ENCODE data around the gene PEDS1. TPM values are rescaled to one million over a fixed set of nuclear protein-coding genes. Genes with fewer than 3 reads are reported as not detected.
"Not testable (repeated sequence)": the region's sequence is repeated elsewhere in the genome, so short reads cannot be mapped to it uniquely, and the experiment has no call there.

PEDS1 gene
- polyA plus RNA-seq (2013, experiment 1 of 2): 40.5 TPM
- polyA plus RNA-seq (2013, experiment 2 of 2): 35.7 TPM

- Histone ChIP-seq H3K9me3 (ENCODE audit: control insufficient read depth, low read length) (no peaks in the 10 kb centered on the region), H3K36me3 (ENCODE audit: control insufficient read depth, insufficient read depth, low read length) (peaks cover 27% of the 10 kb centered on the region), H3K4me3 (ENCODE audit: extremely low read depth, insufficient read depth, low read length, poor library complexity, severe bottlenecking) (peak within 1 kb of the TSS; percentile 96), H3K4me1 (ENCODE audit: control insufficient read depth, insufficient read depth, low read length, poor library complexity, severe bottlenecking) (peaks cover 25% of the 10 kb centered on the region), H3K27ac (ENCODE audit: low read depth, low read length, severe bottlenecking) (peak within 1 kb of the TSS; percentile 66)
- WGBS, 2 experiments (ENCODE audit: insufficient coverage in 2 of 2): 7 to 8% methylated on average over 82 to 92 of the region's 99 CpGs
Measured at GRCh38 chr20:50153500-50154377, at the start of gene PEDS1. TSS of gene PEDS1 (minus strand) at chr20:50153723. CDS start at chr20:50153637, 86 bp downstream.

GRCh38 chr20:50202677-50203076 lies 49.2 kb upstream of the PEDS1 start:
- 100% methylated on average over 3 to 4 of the region's 5 CpGs for WGBS, 2 experiments (ENCODE audit: insufficient coverage in 2 of 2)
- H3K27ac ChIP-seq (ENCODE audit: low read depth, low read length, severe bottlenecking): no peak overlapping the region
- no peak overlapping the region for H3K4me3 ChIP-seq (ENCODE audit: extremely low read depth, insufficient read depth, low read length, poor library complexity, severe bottlenecking)
- H3K9me3 ChIP-seq (ENCODE audit: control insufficient read depth, low read length): peaks cover 19% of the 10 kb centered on the region
- no peaks in the 10 kb centered on the region for H3K4me1 ChIP-seq (ENCODE audit: control insufficient read depth, insufficient read depth, low read length, poor library complexity, severe bottlenecking)
- H3K36me3 ChIP-seq (ENCODE audit: control insufficient read depth, insufficient read depth, low read length): no peaks in the 10 kb centered on the region

GRCh38 chr20:50201710-50202109 lies 48.2 kb upstream of the PEDS1 start:
- 91 to 96% methylated on average over 5 to 6 of the region's 7 CpGs for WGBS, 2 experiments (ENCODE audit: insufficient coverage in 2 of 2)
- H3K36me3 ChIP-seq (ENCODE audit: control insufficient read depth, insufficient read depth, low read length): not testable (repeated sequence)
- H3K9me3 ChIP-seq (ENCODE audit: control insufficient read depth, low read length): peaks cover 19% of the 10 kb centered on the region

GRCh38 chr20:50200482-50201104 lies 47.1 kb upstream of the PEDS1 start:
- H3K27ac ChIP-seq (ENCODE audit: low read depth, low read length, severe bottlenecking): no peak overlapping the region
- H3K9me3 ChIP-seq (ENCODE audit: control insufficient read depth, low read length): peaks cover 19% of the 10 kb centered on the region
- WGBS, 2 experiments (ENCODE audit: insufficient coverage in 2 of 2): 89 to 94% methylated on average over 4 to 6 of the region's 6 CpGs
- no peaks in the 10 kb centered on the region for H3K4me1 ChIP-seq (ENCODE audit: control insufficient read depth, insufficient read depth, low read length, poor library complexity, severe bottlenecking)
- no peak overlapping the region for H3K4me3 ChIP-seq (ENCODE audit: extremely low read depth, insufficient read depth, low read length, poor library complexity, severe bottlenecking)
- H3K36me3 ChIP-seq (ENCODE audit: control insufficient read depth, insufficient read depth, low read length): no peaks in the 10 kb centered on the region

More at GRCh38 chr20:50201710-50202109, 48.2 kb upstream of the PEDS1 start:
- H3K4me3 ChIP-seq (ENCODE audit: extremely low read depth, insufficient read depth, low read length, poor library complexity, severe bottlenecking); H3K4me1 ChIP-seq (ENCODE audit: control insufficient read depth, insufficient read depth, low read length, poor library complexity, severe bottlenecking); H3K27ac ChIP-seq (ENCODE audit: low read depth, low read length, severe bottlenecking): not testable (repeated sequence)

GRCh38 chr20:50199703-50200102 lies 46.2 kb upstream of the PEDS1 start:
- no peak overlapping the region for H3K4me3 ChIP-seq (ENCODE audit: extremely low read depth, insufficient read depth, low read length, poor library complexity, severe bottlenecking)
- no peak overlapping the region for H3K27ac ChIP-seq (ENCODE audit: low read depth, low read length, severe bottlenecking)
- 60 to 83% methylated on average over 3 to 4 of the region's 4 CpGs for WGBS, 2 experiments (ENCODE audit: insufficient coverage in 2 of 2)
- H3K36me3 ChIP-seq (ENCODE audit: control insufficient read depth, insufficient read depth, low read length): peaks cover under 1% of the 10 kb centered on the region
- H3K4me1 ChIP-seq (ENCODE audit: control insufficient read depth, insufficient read depth, low read length, poor library complexity, severe bottlenecking): peaks cover under 1% of the 10 kb centered on the region
- peaks cover 19% of the 10 kb centered on the region for H3K9me3 ChIP-seq (ENCODE audit: control insufficient read depth, low read length)

GRCh38 chr20:50198716-50199115 lies 45.2 kb upstream of the PEDS1 start:
- Histone ChIP-seq H3K36me3 (ENCODE audit: control insufficient read depth, insufficient read depth, low read length) (peaks cover 7% of the 10 kb centered on the region), H3K4me1 (ENCODE audit: control insufficient read depth, insufficient read depth, low read length, poor library complexity, severe bottlenecking) (peaks cover 9% of the 10 kb centered on the region), H3K4me3 (ENCODE audit: extremely low read depth, insufficient read depth, low read length, poor library complexity, severe bottlenecking) (no peak overlapping the region), H3K9me3 (ENCODE audit: control insufficient read depth, low read length) (peaks cover 11% of the 10 kb centered on the region), H3K27ac (ENCODE audit: low read depth, low read length, severe bottlenecking) (no peak overlapping the region)
- WGBS, 2 experiments (ENCODE audit: insufficient coverage in 2 of 2): 83% methylated on average over 1 of the region's 1 CpG; no CpG with 5 or more reads in 1 of the 2 experiments

GRCh38 chr20:50198180-50198666 lies 44.7 kb upstream of the PEDS1 start:
- WGBS, 2 experiments (ENCODE audit: insufficient coverage in 2 of 2): 82 to 85% methylated on average over 10 to 11 of the region's 11 CpGs
- Histone ChIP-seq H3K4me1 (ENCODE audit: control insufficient read depth, insufficient read depth, low read length, poor library complexity, severe bottlenecking) (peaks cover 13% of the 10 kb centered on the region), H3K36me3 (ENCODE audit: control insufficient read depth, insufficient read depth, low read length) (peaks cover 11% of the 10 kb centered on the region), H3K27ac (ENCODE audit: low read depth, low read length, severe bottlenecking) (no peak overlapping the region), H3K9me3 (ENCODE audit: control insufficient read depth, low read length) (peaks cover 6% of the 10 kb centered on the region), H3K4me3 (ENCODE audit: extremely low read depth, insufficient read depth, low read length, poor library complexity, severe bottlenecking) (no peak overlapping the region)

- no peak overlapping the region for H3K27ac ChIP-seq (ENCODE audit: low read depth, low read length, severe bottlenecking)
- H3K4me1 ChIP-seq (ENCODE audit: control insufficient read depth, insufficient read depth, low read length, poor library complexity, severe bottlenecking): peaks cover 15% of the 10 kb centered on the region
- H3K4me3 ChIP-seq (ENCODE audit: extremely low read depth, insufficient read depth, low read length, poor library complexity, severe bottlenecking): no peak overlapping the region
- 81 to 89% methylated on average over 6 to 9 of the region's 10 CpGs for WGBS, 2 experiments (ENCODE audit: insufficient coverage in 2 of 2)
- peaks cover 11% of the 10 kb centered on the region for H3K36me3 ChIP-seq (ENCODE audit: control insufficient read depth, insufficient read depth, low read length)
- H3K9me3 ChIP-seq (ENCODE audit: control insufficient read depth, low read length): no peaks in the 10 kb centered on the region
Measured at GRCh38 chr20:50197463-50198179, 44.1 kb upstream of the PEDS1 start.

GRCh38 chr20:50196896-50197295 lies 43.4 kb upstream of the PEDS1 start:
- H3K4me3 ChIP-seq (ENCODE audit: extremely low read depth, insufficient read depth, low read length, poor library complexity, severe bottlenecking): no peak overlapping the region
- H3K9me3 ChIP-seq (ENCODE audit: control insufficient read depth, low read length): no peaks in the 10 kb centered on the region
- WGBS, 2 experiments (ENCODE audit: insufficient coverage in 2 of 2): 86 to 97% methylated on average over 2 to 3 of the region's 6 CpGs
- no peak overlapping the region for H3K27ac ChIP-seq (ENCODE audit: low read depth, low read length, severe bottlenecking)
- peaks cover 11% of the 10 kb centered on the region for H3K36me3 ChIP-seq (ENCODE audit: control insufficient read depth, insufficient read depth, low read length)
- peaks cover 15% of the 10 kb centered on the region for H3K4me1 ChIP-seq (ENCODE audit: control insufficient read depth, insufficient read depth, low read length, poor library complexity, severe bottlenecking)

- Histone ChIP-seq H3K4me1 (ENCODE audit: control insufficient read depth, insufficient read depth, low read length, poor library complexity, severe bottlenecking) (peaks cover 15% of the 10 kb centered on the region), H3K4me3 (ENCODE audit: extremely low read depth, insufficient read depth, low read length, poor library complexity, severe bottlenecking) (no peak overlapping the region), H3K36me3 (ENCODE audit: control insufficient read depth, insufficient read depth, low read length) (peaks cover 11% of the 10 kb centered on the region), H3K27ac (ENCODE audit: low read depth, low read length, severe bottlenecking) (no peak overlapping the region), H3K9me3 (ENCODE audit: control insufficient read depth, low read length) (no peaks in the 10 kb centered on the region)
- WGBS, 2 experiments (ENCODE audit: insufficient coverage in 2 of 2): 84 to 85% methylated on average over 4 of the region's 4 CpGs
Measured at GRCh38 chr20:50196248-50196647, 42.7 kb upstream of the PEDS1 start.

Measured in mesodermal cell (in vitro differentiated cells).